Adipocyte (in vitro differentiated cells): ENCODE measurements around the gene PACSIN2.

Experiments used
- DNase-seq: peaks from one replicate; pipeline ENCODE4 v3.0.0-alpha.2; 2015; ENCODE audit warnings: low read depth
- H3K27me3 ChIP-seq: replicated peaks from 2 replicates; pipeline ENCODE4 v1.7.0; 2013; ENCODE audit warnings: mild to moderate bottlenecking, low read length, moderate library complexity; ENCODE audit not compliant: control insufficient read depth, insufficient read depth
- H3K36me3 ChIP-seq: 2 replicates; pipeline ENCODE4 v1.7.0; 2013; ENCODE audit warnings: low read length, mild to moderate bottlenecking, moderate library complexity; ENCODE audit not compliant: control insufficient read depth, insufficient read depth, severe bottlenecking
- H3K4me1 ChIP-seq: 2 replicates; pipeline ENCODE4 v1.7.0; 2013; ENCODE audit warnings: mild to moderate bottlenecking, low read length, moderate library complexity; ENCODE audit not compliant: control insufficient read depth, insufficient read depth
- H3K4me3 ChIP-seq: 2 replicates; pipeline ENCODE4 v1.7.0; 2013; ENCODE audit warnings: mild to moderate bottlenecking, low read length, moderate library complexity
- H3K9ac ChIP-seq: 2 replicates; pipeline ENCODE4 v1.7.0; 2013; ENCODE audit warnings: mild to moderate bottlenecking, low read length, moderate library complexity
- H3K9me3 ChIP-seq: 2 replicates; pipeline ENCODE4 v1.7.0; 2013; ENCODE audit warnings: mild to moderate bottlenecking, low read length, moderate library complexity; ENCODE audit not compliant: control insufficient read depth

PACSIN2 gene

DNA sequence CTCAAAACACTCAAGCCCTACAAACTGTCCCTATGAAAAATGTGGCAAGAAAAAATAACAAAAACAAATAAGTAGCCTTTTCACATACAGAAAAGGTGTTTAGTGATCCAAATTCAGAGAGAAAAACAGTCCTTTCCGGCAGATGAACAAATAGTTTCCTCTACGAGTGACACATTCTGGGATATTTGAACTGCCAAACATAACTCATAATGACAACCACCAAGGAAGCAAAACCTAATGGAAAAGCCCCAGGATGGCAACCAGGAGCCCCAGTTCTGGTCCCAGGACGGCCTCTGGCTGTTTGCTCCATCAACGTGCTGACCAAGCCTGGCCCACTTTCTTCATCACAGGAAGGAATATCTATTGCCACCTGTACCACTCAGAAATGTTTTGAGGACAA is 6.0 kb downstream of the PACSIN2 start:
- no peaks in the 10 kb centered on the region for H3K36me3 ChIP-seq
- no peaks in the 10 kb centered on the region for H3K9me3 ChIP-seq
- no peaks in the 10 kb centered on the region for H3K27me3 ChIP-seq
- no peak overlapping the region for H3K4me3 ChIP-seq
- H3K4me1 ChIP-seq = peaks cover 48% of the 10 kb centered on the region
- no peak overlapping the region for H3K9ac ChIP-seq
- no peak for DNase-seq

DNA sequence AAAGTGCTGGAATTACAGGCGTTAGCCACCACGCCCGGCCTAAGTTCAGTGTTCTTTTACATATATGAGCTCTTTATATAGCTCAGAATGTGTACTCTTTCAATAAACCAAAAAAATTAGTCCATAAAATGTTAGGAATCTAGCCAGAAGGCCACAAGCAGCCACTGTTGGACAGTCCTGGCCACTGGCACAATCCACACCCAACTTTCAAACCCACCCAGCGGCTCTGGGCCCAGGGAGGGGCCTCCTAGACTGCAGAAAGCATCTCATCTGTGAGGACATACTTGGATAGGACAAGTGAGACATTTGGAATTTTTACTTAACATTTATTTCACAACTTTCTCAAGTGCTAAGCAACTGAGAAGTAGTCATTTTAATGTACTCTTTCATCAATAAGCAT is 6.4 kb downstream of the PACSIN2 start:
- H3K4me3 ChIP-seq = no peak overlapping the region
- H3K36me3 ChIP-seq = no peaks in the 10 kb centered on the region
- no peaks in the 10 kb centered on the region for H3K27me3 ChIP-seq
- DNase-seq = peak; percentile 59
- H3K9me3 ChIP-seq = no peaks in the 10 kb centered on the region
- H3K9ac ChIP-seq = no peak overlapping the region
- peaks cover 48% of the 10 kb centered on the region for H3K4me1 ChIP-seq

DNA sequence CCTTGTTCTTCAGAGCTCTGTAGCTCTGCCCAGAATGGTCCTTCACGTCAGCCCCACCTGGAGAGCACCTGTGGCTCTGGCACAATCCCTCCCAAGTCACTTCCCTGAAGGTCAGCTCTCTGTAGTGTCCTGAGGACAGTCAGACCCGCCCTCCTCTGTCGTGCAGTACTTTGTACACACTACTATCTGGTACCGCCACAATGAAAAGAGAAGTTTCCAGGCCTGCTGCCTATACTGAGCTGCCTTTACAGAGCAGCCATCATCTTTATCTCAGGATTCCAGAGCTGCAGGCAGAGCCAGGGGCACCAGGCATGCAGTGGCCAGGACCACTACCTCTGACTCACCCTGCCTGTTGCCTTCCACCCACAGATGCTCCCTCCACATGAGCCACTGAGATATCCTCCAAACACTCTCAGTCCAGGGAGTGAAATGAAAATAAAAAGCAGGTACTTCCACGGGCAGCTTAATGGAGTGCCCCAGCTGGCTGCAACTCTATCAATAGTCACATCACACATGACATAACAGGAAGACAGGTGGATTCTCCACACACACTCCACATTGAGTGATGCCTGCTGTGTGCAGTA is 7.3 kb downstream of the PACSIN2 start:
- Histone ChIP-seq H3K9me3 (no peaks in the 10 kb centered on the region), H3K27me3 (no peaks in the 10 kb centered on the region), H3K4me3 (no peak overlapping the region), H3K36me3 (no peaks in the 10 kb centered on the region), H3K9ac (no peak overlapping the region), H3K4me1 (peaks cover 51% of the 10 kb centered on the region)
- peak; percentile 52 for DNase-seq

DNA sequence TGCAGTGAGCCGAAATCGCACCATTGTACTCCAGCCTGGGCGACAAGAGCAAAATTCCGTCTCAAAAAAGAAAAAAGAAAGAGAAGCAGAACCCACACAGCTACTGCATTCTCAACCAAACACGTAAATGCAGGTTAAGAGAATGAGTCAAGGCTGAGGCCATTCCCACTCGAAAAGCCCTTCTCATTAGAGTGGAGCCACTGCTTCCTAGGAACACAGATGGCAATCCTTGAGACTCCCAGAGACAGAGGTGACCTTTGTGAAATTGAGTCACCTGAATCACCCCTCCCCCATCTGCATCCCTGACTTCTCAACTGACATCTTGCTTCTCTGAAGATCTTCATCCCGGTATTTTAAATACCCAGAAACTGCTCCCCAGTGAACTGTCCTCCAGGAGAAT is 8.2 kb downstream of the PACSIN2 start:
- H3K9ac ChIP-seq = no peak overlapping the region
- peaks cover 58% of the 10 kb centered on the region for H3K4me1 ChIP-seq
- H3K4me3 ChIP-seq = no peak overlapping the region
- no peaks in the 10 kb centered on the region for H3K27me3 ChIP-seq
- H3K9me3 ChIP-seq = no peaks in the 10 kb centered on the region
- DNase-seq = no peak
- no peaks in the 10 kb centered on the region for H3K36me3 ChIP-seq

DNA sequence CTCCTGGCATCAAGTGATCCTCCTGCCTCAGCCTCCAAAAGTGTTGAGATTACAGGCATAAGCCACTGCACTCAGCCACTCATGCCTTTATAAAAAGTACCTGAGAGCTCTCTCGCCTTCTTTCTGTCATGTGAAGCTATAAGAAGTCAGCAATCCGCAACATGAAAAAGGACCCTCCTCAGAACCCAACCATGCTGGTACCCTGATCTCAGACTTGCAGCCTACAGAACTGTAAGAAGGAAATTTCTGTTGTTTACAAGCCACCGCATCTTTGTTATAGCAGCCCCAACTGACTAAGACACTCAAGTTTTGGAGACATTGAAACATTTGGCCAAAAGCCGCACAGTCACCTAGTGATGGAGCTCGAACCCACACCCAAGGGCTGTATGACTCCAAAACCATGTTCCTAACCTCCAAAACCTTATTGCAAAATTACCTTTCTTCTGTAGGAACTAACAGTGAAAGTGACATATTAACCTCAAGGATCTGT is 8.9 kb downstream of the PACSIN2 start:
- Histone ChIP-seq H3K36me3 (no peaks in the 10 kb centered on the region), H3K9ac (no peak overlapping the region), H3K27me3 (no peaks in the 10 kb centered on the region), H3K4me1 (peaks cover 65% of the 10 kb centered on the region), H3K9me3 (no peaks in the 10 kb centered on the region), H3K4me3 (no peak overlapping the region)
- DNase-seq = no peak

DNA sequence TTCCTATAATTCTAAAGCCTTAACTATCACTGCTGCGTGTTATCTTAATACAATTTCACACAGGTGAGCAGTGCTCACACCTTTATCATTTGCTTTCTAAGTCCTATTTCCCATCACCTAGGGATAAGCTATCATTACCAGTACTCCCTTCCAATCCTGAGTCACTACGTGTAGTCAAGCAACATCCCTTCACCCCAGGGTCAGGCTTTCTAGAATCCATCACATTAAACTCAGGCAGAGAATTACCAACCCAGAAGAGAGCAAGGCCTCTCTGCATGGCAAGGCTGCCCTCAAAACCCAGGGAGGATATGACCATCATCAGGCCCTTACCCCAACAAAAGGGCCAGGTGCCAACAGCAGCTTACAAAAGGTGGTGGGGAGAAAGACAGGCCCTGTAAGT is 9.8 kb downstream of the PACSIN2 start:
- Histone ChIP-seq H3K9me3 (no peaks in the 10 kb centered on the region), H3K36me3 (no peaks in the 10 kb centered on the region), H3K27me3 (no peaks in the 10 kb centered on the region), H3K9ac (no peak overlapping the region), H3K4me1 (peaks cover 72% of the 10 kb centered on the region), H3K4me3 (no peak overlapping the region)
- DNase-seq = no peak

DNA sequence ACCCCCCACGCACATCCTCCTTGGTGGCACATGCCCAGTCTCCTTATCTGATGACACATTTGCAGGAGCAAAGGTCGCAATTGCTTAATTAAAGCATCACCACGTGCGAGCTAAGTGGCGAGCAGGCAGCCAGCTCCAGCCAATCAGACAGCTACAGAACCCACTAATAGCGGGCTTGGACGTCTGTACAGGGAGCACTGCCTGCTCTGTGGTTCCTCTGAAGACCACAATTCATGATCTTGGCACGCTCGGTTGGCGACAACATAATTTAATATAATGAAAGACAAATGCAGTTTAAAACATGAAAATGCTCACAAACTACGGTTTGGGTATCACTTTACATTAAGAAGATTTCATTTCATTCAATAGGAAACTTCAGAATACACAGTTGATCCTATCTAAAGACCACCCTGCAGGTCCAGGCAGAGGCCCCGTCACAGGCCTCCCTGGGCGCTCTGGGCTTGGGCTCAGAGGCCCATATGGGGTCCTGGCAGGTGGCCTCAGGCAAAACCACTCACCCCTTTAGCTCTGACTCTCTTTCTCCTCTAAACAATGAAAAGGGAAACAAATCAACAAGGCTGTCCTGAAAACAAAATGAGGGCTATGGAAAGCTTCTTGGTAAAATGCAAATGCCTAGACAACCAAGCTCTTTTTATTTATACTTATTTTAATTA is 10.4 kb downstream of the PACSIN2 start:
- Histone ChIP-seq H3K4me3 (peak overlapping the region; percentile 50), H3K9me3 (no peaks in the 10 kb centered on the region), H3K27me3 (no peaks in the 10 kb centered on the region), H3K9ac (peak overlapping the region; percentile 47), H3K4me1 (peaks cover 71% of the 10 kb centered on the region), H3K36me3 (no peaks in the 10 kb centered on the region)
- DNase-seq = peak; percentile 65

DNA sequence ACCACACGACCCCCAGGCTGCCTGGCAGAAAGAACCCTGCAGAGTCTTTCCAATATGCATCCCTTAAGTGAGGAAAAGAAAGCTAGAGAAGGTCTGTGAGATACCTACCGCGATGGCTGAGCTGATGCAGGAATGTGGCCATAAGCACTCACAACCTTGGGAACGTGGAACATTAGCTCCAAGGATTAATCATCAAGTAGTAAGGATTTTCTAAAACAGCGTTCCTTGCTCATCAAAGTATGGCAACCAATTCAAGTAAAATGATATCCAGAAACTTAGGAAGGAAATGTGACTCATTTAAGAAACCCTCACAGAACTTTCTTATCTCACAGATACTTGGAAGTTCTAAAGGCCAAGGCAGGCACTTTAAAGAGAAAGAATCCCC is 12.8 kb downstream of the PACSIN2 start:
- Histone ChIP-seq H3K4me3 (peak overlapping the region; percentile 35), H3K9ac (peak overlapping the region; percentile 33), H3K4me1 (peaks cover 52% of the 10 kb centered on the region), H3K36me3 (no peaks in the 10 kb centered on the region), H3K27me3 (no peaks in the 10 kb centered on the region), H3K9me3 (no peaks in the 10 kb centered on the region)
- peak; percentile 66 for DNase-seq

DNA sequence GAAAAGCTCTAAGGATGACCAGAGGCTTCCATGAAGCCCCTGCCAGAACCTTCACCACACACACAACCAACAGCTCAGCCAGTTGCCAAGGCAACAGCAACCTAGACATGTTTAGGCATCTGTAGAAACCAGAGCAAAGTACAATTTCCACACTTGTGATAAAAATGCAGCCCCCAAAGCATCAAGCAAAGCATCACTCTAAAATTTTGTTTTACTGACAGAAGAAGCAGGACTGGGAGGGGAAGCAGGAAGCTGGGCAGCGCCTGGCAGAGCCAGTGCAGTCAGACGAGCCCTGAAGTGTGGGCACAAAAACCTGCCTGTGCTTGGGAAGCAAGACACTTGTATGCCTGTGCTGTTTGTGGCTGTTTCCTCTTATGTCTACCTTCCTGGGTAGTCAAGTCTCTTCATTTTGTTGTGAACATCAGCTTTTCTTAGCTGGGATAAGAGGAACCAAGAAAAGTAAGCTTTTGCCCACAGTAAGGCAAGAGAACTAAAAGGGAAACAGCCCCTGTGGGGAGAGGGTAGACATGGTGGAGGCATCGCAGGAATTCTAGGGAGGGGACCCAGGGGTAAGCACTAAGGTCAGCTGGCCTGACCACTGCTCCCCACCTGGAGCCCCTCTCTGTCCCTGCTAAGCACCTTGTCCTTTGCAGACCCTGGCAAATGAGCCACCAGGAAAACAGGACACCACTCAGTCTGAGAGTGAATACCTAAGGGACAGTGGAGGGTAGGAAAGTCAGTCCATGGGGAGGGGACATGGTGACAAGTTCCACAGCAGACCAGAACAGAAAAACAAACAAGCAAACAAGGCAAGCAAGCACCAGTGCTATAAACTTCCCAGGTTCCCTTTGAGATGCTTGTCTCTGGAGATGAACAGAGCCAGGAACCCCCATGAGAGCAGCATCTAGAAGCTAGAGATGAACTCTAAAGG is 13.4 kb downstream of the PACSIN2 start:
- Histone ChIP-seq H3K9me3 (no peaks in the 10 kb centered on the region), H3K36me3 (no peaks in the 10 kb centered on the region), H3K9ac (peak overlapping the region; percentile 33), H3K4me3 (peak overlapping the region; percentile 35), H3K4me1 (peaks cover 58% of the 10 kb centered on the region), H3K27me3 (no peaks in the 10 kb centered on the region)
- peak; percentile 40 for DNase-seq

DNA sequence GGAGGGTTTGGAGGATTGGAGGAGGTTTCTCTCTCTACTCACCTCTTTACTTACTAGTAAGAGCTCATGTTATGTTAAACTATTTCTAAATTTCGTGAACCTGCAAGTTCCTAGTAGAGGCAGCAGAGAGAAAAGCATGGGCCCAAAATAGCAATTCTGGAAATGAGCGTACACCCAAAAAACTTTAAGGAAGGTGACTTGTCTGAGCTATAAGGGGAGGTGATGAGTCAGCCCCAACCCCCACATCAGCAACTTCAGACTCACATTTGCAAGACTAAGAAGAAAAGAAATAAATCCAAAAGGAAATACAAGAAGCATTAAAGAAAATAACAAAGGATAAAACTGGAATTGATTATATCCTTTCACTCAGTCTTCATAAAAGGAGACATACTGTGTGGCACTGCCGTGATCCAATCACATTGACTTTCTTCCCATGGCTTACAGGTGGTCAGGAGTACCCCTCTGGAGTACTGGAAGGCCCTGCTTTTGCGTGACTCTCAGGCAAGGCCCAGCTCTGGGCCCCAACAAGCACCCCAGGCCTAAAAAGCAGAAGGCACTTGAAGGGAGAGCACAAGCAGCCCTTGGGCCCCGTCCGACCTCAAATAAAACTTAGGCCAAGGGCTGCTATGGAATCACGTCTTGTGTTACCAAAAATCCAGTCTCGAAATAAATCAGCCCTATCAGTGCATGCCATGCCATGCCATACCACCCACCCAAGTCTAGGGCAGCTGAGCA is 14.3 kb downstream of the PACSIN2 start:
- no peak for DNase-seq
- Histone ChIP-seq H3K4me1 (peaks cover 63% of the 10 kb centered on the region), H3K27me3 (no peaks in the 10 kb centered on the region), H3K9me3 (no peaks in the 10 kb centered on the region), H3K4me3 (no peak overlapping the region), H3K9ac (no peak overlapping the region), H3K36me3 (no peaks in the 10 kb centered on the region)
